Natural killer cell (primary cell): ENCODE data around the gene MRPL34. TPM values are rescaled to one million over a fixed set of nuclear protein-coding genes. Genes with fewer than 3 reads are reported as not detected.

Experiments used
- ATAC-seq, 3 donors: fragments of 150-1000 bp in 2 of 3; fragments of 200-7000 bp in 1 of 3; cut with Tn5 transposase; 1 replicate in 1 of 3; 2 replicates in 2 of 3; pipeline ENCODE4 v1.10.0; 2021; ENCODE audit warnings: mild to moderate bottlenecking in 2 of 3, moderate library complexity in 2 of 3
- DNase-seq, 2 donors: peaks; one replicate each; pipeline versions ENCODE4 v3.0.0 to v3.0.0-alpha.2; 2013 to 2021; ENCODE audit warnings: mixed read lengths in 1 of 2
- H3K27ac ChIP-seq: one replicate; pipeline ENCODE4 v1.5.1; 2013; ENCODE audit warnings: mild to moderate bottlenecking, low read length
- H3K27me3 ChIP-seq: one replicate; pipeline ENCODE4 v1.6.1; 2013; ENCODE audit warnings: low read length; ENCODE audit not compliant: control insufficient read depth, insufficient read depth
- H3K36me3 ChIP-seq: one replicate; pipeline ENCODE4 v1.6.1; 2013; ENCODE audit warnings: low read length; ENCODE audit not compliant: control insufficient read depth, insufficient read depth
- H3K4me1 ChIP-seq: one replicate; pipeline ENCODE4 v1.6.1; 2013; ENCODE audit warnings: low read length; ENCODE audit not compliant: control insufficient read depth, insufficient read depth
- H3K4me3 ChIP-seq: one replicate; pipeline ENCODE4 v1.5.1; 2013; ENCODE audit warnings: low read length
- H3K9me3 ChIP-seq: one replicate; pipeline ENCODE4 v1.6.1; 2013; ENCODE audit warnings: low read length; ENCODE audit not compliant: control insufficient read depth, insufficient read depth
- H3K27ac Mint-ChIP-seq, 2 donors: one replicate each; pipeline ENCODE4 v1.8.0; 2022; ENCODE audit warnings: mild to moderate bottlenecking in 2 of 2, mixed read lengths in 2 of 2, moderate library complexity in 1 of 2
- H3K27me3 Mint-ChIP-seq, 2 donors: one replicate each; pipeline ENCODE4 v1.8.0; 2022; ENCODE audit warnings: low read depth in 2 of 2, mixed read lengths in 2 of 2
- H3K36me3 Mint-ChIP-seq: one replicate; pipeline ENCODE4 v1.8.0; 2022; ENCODE audit warnings: mixed read lengths
- H3K4me1 Mint-ChIP-seq, 2 donors: one replicate each; pipeline ENCODE4 v1.8.0; 2022; ENCODE audit warnings: mixed read lengths in 2 of 2
- H3K4me3 Mint-ChIP-seq: one replicate; pipeline ENCODE4 v1.8.0; 2022; ENCODE audit warnings: mild to moderate bottlenecking, moderate library complexity, mixed read lengths
- H3K9me3 Mint-ChIP-seq, 2 donors: one replicate each; pipeline ENCODE4 v1.8.0; 2022; ENCODE audit warnings: mixed read lengths in 2 of 2
- WGBS: methylation state at CpG from one replicate; pipeline ENCODE4 v1.1.7; 2013; ENCODE audit warnings: missing lambda C conversion rate; ENCODE audit not compliant: insufficient coverage; 5-methylcytosine and 5-hydroxymethylcytosine counted together
- intact Hi-C: fragments of 100-400 bp; cut with micrococcal nuclease; formaldehyde crosslinking; loops from one replicate; pipeline ENCODE4 v1.14.2; 2022
- total RNA-seq, 4 donors: library from RNA; stranded (reverse); fragments of 120-200 nt in 1 of 4; gene quantifications; one replicate each; pipeline versions ENCODE4 v1.2.3 to v1.2.4, GENCODE V29; 2013 to 2022
- TF ChIP-seq, protein P1 (sequence below): fragments of 200-600 bp; IDR thresholded peaks from one replicate; pipeline ENCODE4 v1.8.0; 2022; ENCODE audit warnings: antibody characterized with exemption

Gene MRPL34
- total RNA-seq, 3 donors from 2014 or later (not counting 1 experiment from before 2014, with no cell fraction given) = 26.9 to 40.8 (median 39.4) TPM

DNA sequence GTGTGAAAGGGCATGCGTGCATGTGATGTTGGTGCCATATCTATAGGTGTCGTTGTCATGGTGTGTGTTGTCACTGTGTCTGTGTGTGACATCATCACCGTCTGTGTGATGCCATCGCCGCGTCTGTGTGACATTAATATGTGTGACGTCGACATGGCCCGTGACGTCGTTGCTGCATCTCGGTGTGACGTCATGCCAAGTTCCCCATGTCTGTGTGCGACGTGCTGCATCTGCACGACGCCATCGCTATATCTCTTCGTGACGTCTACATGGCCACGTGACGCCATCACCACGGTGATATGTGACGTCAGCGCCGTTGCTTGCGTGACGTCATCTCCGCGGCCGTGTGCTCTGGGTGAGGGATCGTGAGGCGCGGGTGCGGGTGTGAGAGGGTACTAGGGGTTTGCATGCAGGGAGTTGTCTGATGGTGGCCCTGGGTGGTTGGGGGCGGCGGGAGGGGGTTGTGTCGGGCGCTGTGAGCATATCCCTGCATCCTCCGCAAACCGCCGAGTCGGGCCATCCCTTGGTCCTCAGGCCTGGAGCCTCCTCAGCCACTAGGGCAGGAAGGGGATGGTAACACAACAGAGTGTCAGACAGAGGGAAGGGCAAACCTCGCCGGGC is 46.3 kb downstream of the MRPL34 start:
- intact Hi-C loops = no loop called here
- Histone ChIP-seq H3K4me1 (peaks cover 6% of the 10 kb centered on the region), H3K36me3 (no peaks in the 10 kb centered on the region), H3K9me3 (no peaks in the 10 kb centered on the region), H3K27me3 (peaks cover 2% of the 10 kb centered on the region), H3K4me3 (no peak overlapping the region), H3K27ac (no peak overlapping the region)
- WGBS = 91% methylated on average over 45 of the region's 45 CpGs
- Mint-ChIP-seq H3K9me3 (no peaks in the 10 kb centered on the region), H3K27ac (no peak overlapping the region), H3K27me3 (peaks cover 7 to 27% of the 10 kb centered on the region in 2 donors), H3K4me3 (no peak overlapping the region), H3K4me1 (no peaks in the 10 kb centered on the region), H3K36me3 (no peaks in the 10 kb centered on the region)
- ATAC-seq (no peak), DNase-seq (no peak)
- TF ChIP-seq, protein P1, sequence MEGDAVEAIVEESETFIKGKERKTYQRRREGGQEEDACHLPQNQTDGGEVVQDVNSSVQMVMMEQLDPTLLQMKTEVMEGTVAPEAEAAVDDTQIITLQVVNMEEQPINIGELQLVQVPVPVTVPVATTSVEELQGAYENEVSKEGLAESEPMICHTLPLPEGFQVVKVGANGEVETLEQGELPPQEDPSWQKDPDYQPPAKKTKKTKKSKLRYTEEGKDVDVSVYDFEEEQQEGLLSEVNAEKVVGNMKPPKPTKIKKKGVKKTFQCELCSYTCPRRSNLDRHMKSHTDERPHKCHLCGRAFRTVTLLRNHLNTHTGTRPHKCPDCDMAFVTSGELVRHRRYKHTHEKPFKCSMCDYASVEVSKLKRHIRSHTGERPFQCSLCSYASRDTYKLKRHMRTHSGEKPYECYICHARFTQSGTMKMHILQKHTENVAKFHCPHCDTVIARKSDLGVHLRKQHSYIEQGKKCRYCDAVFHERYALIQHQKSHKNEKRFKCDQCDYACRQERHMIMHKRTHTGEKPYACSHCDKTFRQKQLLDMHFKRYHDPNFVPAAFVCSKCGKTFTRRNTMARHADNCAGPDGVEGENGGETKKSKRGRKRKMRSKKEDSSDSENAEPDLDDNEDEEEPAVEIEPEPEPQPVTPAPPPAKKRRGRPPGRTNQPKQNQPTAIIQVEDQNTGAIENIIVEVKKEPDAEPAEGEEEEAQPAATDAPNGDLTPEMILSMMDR = no peak

DNA sequence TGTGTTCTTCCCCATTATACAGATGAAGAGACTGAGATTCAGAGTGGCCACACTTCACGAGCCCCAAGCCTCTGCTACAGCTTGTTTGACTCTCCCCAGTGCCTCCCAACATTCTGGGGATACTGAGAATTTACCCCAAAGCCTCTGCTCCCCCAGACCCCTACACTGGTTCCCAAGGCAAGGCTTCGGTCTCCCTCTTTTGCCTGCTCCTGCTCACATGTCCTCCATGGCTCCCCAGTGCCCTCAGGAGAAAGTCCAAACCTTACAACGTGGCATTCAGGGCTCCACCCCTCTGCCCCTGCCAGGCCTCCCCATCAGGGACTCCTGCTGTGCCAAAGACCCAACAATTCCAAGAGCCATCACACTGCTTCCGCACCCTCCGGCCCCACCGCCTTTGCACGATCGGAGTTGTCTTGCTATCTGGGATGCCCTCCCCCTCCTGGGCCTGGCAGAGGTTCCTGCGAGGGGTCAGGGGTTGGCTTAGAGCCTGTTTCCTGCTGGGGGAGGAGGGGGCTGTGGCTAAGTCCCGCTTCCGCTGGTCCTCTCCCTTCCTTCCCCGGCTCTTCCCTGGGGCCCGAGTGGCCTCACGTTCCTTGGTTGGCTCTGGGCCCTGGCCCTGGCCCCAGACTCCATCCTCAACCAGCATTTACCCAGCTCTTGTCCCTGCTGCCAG is 47.1 kb downstream of the MRPL34 start:
- no peaks in the 10 kb centered on the region for H3K36me3 ChIP-seq
- TF ChIP-seq, protein P1 = no peak
- H3K36me3 Mint-ChIP-seq = no peaks in the 10 kb centered on the region
- H3K9me3 Mint-ChIP-seq = no peaks in the 10 kb centered on the region
- H3K27ac Mint-ChIP-seq = no peak overlapping the region
- no peaks in the 10 kb centered on the region for H3K9me3 ChIP-seq
- no peaks in the 10 kb centered on the region for H3K4me1 Mint-ChIP-seq
- H3K27ac ChIP-seq = no peak overlapping the region
- no peak overlapping the region for H3K4me3 Mint-ChIP-seq
- 63% methylated on average over 14 of the region's 14 CpGs for WGBS
- ATAC-seq (no peak), DNase-seq (no peak)
- peaks cover 2% of the 10 kb centered on the region for H3K27me3 ChIP-seq
- H3K27me3 Mint-ChIP-seq = peaks cover 4 to 24% of the 10 kb centered on the region in 2 donors
- peaks cover 6% of the 10 kb centered on the region for H3K4me1 ChIP-seq
- H3K4me3 ChIP-seq = no peak overlapping the region
- intact Hi-C loops = no loop called here

DNA sequence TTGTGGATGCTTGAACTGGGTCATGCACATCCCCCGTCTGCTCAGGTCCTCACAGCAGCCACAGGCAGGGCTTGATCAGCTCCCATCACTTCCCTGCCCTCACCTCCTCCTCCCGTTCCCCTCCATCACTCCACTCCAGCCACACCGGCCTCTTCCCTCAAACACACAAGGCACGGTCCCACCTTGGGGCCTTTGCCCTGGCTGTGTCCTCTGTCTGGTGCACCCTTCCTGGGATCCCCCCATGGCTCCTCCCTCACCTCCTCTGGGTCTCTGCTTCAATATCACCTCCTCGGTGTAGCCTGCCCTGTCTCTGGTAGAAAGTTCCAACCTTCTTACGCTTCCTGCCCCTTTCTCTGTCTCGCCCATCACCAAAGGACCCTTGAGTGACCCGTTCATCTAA is 47.7 kb downstream of the MRPL34 start:
- peaks cover 2% of the 10 kb centered on the region for H3K27me3 ChIP-seq
- H3K36me3 ChIP-seq = no peaks in the 10 kb centered on the region
- WGBS = 91% methylated on average over 8 of the region's 8 CpGs
- Mint-ChIP-seq H3K27me3 (peaks cover 0 to 22% of the 10 kb centered on the region in 2 donors), H3K9me3 (no peaks in the 10 kb centered on the region), H3K4me1 (no peaks in the 10 kb centered on the region), H3K36me3 (no peaks in the 10 kb centered on the region), H3K27ac (no peak overlapping the region), H3K4me3 (no peak overlapping the region)
- ATAC-seq (no peak), DNase-seq (no peak)
- H3K4me1 ChIP-seq = peaks cover 6% of the 10 kb centered on the region
- intact Hi-C loops = no loop called here
- TF ChIP-seq, protein P1 = no peak
- H3K9me3 ChIP-seq = no peaks in the 10 kb centered on the region
- H3K4me3 ChIP-seq = no peak overlapping the region
- H3K27ac ChIP-seq = no peak overlapping the region

Other genes with a start within 250 kb of the MRPL34 start
- gene HAUS8, start 230.4 kb upstream of the MRPL34 start, total RNA-seq = 10 to 100 TPM; 10.3 to 13.5 (median 10.4) TPM
- 100 to 1,000 TPM; 321 to 378 (median 365) TPM for gene MYO9B, start 230.1 kb upstream of the MRPL34 start, total RNA-seq
- 10 to 100 TPM; 16.4 to 21.1 (median 20.9) TPM for gene USE1, start 90.5 kb upstream of the MRPL34 start, total RNA-seq
- gene OCEL1, start 79.6 kb upstream of the MRPL34 start, total RNA-seq = 10 to 100 TPM; 28.1 to 39.1 (median 37.0) TPM
- gene NR2F6, start 60.0 kb upstream of the MRPL34 start, total RNA-seq = 1 to 10 TPM; 1.3 to 4.2 (median 1.8) TPM
- not detected for gene USHBP1, start 41.1 kb upstream of the MRPL34 start, total RNA-seq
- 100 to 1,000 TPM; 106 to 127 (median 106) TPM for gene BABAM1, start 38.4 kb upstream of the MRPL34 start, total RNA-seq
- gene ANKLE1, start 24.0 kb upstream of the MRPL34 start, total RNA-seq = 1 to 10 TPM; 1.3 to 3.6 (median 2.0) TPM
- gene ABHD8, start 2.4 kb upstream of the MRPL34 start, total RNA-seq = 1 to 10 TPM; 7.5 to 10.0 (median 9.7) TPM
- 10 to 100 TPM; 32.2 to 42.5 (median 37.7) TPM for gene DDA1, start 3.7 kb downstream of the MRPL34 start, total RNA-seq
- gene ANO8, start 29.0 kb downstream of the MRPL34 start, total RNA-seq = 10 to 100 TPM; 18.5 to 24.7 (median 19.1) TPM
- gene GTPBP3, start 31.7 kb downstream of the MRPL34 start, total RNA-seq = 10 to 100 TPM; 21.6 to 33.0 (median 27.7) TPM
- under 1 TPM in 2 of 3 donors, not detected in 1; 0.33 to 0.53 TPM for gene PLVAP, start 71.5 kb downstream of the MRPL34 start, total RNA-seq
- gene CCDC194, start 88.3 kb downstream of the MRPL34 start, total RNA-seq = 1 to 10 TPM in 2 of 3 donors, not detected in 1; 2.7 TPM
- 100 to 1,000 TPM in 2 of 3 donors, 10 to 100 TPM in 1; 84.8 to 106 (median 100) TPM for gene BST2, start 99.8 kb downstream of the MRPL34 start, total RNA-seq
- gene MVB12A, start 114.2 kb downstream of the MRPL34 start, total RNA-seq = 10 to 100 TPM; 28.4 to 30.1 (median 29.4) TPM
- not detected for gene TMEM221, start 142.8 kb downstream of the MRPL34 start, total RNA-seq
- not detected for gene NXNL1, start 155.1 kb downstream of the MRPL34 start, total RNA-seq
- gene SLC27A1, start 164.7 kb downstream of the MRPL34 start, total RNA-seq = 10 to 100 TPM; 12.9 to 26.2 (median 16.3) TPM
- gene PGLS, start 205.8 kb downstream of the MRPL34 start, total RNA-seq = 10 to 100 TPM; 52.9 to 58.1 (median 57.8) TPM
- gene COLGALT1, start 249.8 kb downstream of the MRPL34 start, total RNA-seq = 10 to 100 TPM; 39.0 to 55.4 (median 43.7) TPM